NCI-H774 (cell line): Measurements from ENCODE around the gene PLCL1.

Experiments used
- DNase-seq: peaks from one replicate; lab custom pipeline; 2025; lab: John Stamatoyannopoulos, UW

Gene PLCL1

DNA sequence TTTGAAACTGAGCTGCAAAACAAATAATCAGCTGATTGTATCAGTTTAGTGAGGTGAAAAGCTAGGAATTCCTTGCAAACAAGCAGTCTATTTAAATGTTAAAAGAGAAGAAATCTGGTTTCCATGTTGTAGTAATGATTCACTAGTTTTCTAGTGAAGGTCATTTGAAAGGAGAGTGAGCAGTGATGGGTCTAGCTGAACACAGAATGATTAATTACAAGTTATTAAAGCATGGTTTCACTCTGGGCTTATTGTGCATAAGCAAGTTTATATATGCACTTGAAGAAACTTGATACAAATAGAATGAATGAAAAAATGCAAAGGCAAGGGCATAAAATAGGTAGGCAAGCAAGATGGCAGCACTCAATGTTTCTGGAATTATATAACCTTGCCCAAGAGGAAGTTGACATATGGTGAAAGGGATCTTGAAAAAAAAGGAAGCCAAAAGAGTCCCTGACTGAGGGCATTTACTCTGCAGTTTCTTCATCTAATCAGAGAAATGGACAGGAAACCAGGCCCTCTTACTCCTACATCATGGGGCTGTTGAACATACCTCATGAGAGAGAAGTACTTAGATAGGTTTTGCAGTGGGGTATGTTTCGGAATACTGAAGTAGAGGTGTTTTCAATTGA is 53.2 kb downstream of the PLCL1 start:
- no peak for DNase-seq

DNA sequence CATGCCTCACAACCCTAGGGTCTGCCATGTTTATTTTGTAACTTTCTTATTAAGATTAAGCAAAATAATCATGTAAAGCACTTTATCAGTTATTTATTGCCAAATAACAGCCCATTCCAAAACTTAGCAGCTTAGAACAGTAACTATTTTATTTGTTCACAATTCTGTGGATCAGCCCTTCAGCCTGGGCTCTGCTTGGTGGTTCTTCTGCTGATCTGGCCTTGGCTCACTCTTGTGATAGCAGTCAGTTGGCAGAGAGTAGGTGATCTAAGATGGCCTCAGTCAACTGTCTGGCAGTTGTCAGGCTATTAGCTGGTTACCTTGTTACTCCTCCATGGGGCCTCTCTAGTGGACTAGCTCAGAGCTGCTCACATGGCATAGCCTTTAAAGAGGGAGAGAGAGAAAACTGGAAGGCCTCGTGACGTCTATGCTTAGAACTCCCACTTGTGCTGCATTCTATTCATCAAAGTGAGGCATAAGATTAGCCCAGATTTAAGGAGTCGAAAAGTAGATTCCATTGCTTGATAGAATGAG is 54.3 kb downstream of the PLCL1 start:
- no peak for DNase-seq

DNA sequence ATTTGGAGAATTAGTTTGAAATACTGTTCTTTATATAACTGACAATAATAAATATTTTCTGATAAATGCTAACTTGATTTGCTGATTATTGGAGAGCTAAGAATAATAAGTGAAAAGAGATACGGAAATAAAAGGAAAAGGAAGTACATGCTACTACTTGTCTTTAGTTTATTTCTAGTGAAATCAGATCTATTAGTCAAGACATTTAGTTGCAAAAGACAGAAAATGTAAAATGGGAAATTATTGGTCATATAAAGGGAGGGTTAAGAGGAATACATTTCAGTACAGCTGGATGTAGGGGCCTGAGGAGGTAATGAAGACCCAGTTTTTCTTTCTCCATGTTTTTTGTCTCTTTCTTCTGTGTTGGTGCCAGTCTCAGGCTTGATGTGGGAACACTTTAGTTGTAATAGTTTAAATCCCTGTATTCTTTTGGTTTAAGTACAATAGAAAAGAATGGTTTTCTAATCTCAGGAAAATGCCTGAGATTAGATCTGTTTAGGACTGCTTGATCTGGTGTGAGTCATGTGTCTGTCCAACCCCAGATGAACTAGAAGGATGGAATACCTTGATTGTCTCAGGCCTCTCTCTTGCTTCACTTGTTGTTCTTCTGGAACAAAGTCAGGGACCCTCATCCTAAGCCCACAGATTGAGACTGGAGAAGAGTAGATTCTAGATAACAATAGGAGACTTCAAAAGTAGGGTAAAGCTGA is 58.0 kb downstream of the PLCL1 start:
- no peak for DNase-seq

DNA sequence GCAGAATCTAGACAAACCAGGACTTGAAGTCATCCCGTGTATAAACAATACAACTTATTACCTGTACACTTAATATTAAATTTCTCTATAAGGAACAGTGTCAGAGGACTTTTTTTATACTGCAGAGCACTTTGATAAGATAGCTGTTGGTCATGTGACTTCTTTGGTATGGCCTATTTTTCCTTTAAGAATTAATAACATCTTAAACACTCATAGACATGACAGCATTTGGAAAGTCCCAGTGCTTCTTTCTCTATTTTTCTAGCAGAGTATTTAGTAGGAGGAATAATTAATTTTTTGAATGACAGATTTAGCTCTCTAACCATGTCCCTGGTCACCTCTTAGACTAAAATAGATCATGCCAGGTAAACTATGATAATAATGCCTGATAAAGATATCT is 59.4 kb downstream of the PLCL1 start:
- no peak for DNase-seq

DNA sequence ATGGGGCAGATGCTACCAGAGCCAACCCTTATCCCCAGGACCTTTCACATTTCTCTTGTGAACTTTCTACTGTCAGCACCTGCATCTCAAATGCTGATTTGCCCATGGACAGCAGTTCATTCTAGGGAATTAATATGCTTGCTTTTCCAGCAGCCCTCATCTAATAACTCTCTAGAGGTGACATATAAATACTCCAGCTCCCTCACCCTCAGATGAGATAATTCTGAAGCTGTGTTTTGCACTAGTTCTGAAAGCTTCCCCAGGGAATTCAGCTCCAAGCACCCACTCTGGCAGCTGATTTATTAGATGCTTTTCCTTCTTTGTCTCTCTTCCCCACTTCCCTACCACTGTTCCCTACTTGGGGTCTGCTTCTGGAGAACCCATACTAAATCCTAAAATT is 62.1 kb downstream of the PLCL1 start:
- no peak for DNase-seq

DNA sequence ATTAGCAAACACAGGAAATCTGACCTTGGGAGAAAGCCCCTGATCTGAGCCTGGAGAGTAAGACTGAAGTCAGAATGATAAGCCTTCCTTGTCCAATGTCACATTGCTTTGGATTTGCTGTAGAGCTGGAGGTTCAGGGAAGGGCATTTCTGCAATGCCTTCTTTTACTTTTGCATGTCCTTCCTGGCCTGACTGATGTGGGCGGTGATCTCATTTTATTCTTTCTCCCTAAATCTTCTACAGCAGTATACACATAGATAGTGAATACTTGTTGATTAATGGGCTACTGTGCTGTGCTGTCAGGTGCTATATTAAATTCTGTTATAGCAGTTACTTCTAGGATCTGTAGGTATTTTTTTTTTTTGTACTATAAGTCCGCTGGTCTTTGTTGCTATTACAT is 62.6 kb downstream of the PLCL1 start:
- DNase-seq, result no peak

DNA sequence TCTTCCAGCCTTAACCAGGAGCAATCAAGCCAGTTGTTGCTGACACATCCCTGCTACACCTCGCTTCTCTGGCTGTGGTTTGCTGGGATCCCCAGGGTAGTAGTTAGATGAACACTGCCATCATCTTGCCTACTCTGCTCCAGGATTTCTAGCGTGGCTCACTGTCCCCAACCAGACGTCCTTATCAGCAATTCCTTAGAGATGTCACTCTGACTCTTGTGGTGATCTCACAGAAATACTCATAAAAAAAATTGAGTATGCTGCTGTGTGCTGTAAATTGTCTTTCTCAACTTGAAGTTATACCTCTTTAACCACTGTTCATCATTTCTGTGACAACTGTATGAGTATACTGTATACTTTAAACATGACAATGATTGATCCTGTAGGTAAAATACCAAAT is 63.2 kb downstream of the PLCL1 start:
- DNase-seq, result no peak

DNA sequence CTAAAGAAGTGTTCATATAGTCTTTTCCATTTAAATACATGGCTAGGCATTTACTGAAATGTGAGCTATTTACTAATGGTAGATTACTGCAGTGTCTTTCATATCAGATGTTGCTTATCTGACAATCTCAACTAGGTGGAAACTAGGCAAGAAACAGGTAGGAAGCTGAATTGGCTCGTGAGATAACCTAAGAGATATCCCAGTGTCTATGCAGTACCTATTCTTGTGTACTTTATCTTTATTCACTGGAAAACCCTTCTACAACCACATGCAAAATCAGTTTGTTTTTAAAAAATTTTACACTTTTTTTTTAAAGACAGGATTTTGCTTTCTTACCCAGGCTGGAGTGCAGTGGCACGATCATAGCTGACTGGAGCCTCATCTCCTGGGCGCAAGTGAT is 63.8 kb downstream of the PLCL1 start:
- no peak for DNase-seq

DNA sequence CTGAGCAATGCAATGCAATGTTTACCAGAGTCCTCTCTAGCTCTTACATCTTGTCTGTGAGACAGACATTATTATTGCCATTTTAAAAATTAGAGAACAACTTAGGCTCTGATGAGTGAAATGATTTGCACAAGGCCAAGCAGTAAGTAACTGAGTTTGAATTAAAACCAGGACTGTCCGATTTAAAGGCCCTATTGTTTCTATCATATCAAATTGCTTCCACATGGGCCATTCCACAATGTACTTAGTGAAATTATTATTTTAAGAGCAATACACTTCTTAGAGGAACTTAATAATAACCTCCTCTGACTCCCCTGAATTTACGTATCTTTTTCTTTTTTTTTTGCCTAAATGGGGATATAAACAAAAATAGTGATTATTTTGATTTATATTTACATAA is 64.6 kb downstream of the PLCL1 start:
- no peak for DNase-seq

DNA sequence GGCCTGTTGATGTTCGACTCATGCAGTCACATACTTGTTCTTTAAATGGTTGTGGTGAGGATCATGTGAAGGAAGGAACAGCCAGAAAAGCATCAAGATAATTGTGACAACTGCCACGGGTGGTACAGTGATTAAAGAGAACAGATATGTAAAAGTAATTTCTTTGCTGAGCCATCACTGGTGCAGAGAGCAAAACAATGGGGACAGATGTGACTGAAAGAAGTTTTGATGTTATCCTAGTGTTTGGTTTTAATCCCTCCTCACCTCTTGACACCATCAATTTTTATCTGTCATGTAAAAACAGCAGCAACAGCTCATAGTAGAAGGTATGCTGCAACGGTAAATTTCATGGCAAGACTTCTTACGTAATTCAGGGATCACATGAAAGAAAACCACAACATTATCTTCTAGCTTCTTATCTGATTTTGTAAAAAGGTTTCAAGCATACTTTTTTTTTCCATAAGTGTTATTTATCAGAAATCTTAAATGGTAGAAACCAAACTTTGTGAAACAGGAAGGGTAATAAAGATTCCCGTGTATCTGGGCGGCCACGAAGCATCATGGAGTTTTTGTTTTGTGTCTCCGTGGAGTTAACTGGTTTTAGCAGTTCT is 65.2 kb downstream of the PLCL1 start:
- no peak for DNase-seq

DNA sequence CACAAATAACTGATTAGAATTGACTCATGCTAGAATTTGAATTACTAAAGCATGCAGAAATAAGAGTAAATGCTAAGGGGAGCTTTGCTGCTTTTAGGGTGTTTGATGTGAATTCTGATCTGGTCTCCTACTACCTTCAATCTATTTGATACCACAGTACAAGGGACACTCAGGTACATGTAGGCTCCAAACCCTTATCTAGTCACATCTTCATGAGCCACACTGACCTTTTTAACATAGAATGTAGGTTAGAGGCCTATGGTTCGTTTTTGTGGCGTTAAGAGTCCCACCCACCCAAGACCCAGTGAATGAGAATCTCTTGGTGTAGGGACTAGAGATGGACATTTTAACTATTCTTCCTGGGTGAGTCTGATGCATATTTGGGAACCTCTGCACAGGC is 65.7 kb downstream of the PLCL1 start:
- no peak for DNase-seq

DNA sequence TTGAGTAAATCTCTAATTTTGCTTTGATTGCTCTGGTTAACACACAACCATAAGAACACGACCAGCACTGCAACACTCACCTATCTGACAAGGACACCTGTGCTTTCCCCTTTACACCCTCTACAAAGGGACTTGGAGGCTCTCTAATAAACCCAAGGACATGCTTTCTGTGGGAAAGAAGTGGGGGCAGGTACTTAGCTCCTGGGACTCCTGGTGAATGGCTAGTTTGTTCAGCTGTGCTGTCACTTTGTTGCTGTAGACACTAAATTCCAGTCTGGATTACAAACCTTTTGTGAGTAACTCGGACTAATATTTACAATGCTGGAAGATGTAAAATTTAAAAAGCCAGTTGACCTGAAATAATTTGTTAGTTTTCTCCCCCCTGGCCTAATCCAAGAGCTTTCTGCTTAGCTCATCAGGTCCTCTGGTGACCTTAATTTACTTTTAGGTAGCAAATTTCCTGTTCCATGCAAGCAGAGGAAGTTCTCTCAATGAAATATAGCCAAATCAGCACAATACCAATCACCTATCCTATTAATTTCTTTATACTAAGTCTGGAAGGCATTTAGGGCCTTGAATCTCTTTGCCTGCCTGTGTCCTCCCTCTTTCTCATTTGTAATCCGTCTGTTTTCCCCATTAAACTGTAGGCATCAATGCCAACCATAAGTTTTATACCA is 67.5 kb downstream of the PLCL1 start:
- DNase-seq, result peak; percentile 92

DNA sequence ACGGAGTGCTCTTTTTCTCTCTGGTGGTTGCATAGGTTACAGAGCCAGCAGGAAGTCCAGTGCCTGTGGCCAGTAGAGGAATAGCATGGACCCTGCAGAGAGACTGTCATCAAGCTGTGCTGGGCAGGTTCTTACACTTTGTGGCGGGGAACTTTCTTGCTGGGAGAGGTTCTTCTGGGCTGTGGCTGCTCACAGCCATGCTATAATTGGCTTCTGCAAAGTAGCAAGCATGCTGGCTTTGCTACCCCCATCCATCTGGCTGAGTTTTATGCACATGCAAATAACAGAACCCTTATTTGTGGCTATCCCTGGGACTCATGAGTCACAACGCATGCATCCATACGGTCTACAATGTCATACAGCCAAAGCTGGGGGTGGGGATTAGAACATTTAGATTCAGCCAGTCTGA is 68.9 kb downstream of the PLCL1 start:
- peak; percentile 43 for DNase-seq

DNA sequence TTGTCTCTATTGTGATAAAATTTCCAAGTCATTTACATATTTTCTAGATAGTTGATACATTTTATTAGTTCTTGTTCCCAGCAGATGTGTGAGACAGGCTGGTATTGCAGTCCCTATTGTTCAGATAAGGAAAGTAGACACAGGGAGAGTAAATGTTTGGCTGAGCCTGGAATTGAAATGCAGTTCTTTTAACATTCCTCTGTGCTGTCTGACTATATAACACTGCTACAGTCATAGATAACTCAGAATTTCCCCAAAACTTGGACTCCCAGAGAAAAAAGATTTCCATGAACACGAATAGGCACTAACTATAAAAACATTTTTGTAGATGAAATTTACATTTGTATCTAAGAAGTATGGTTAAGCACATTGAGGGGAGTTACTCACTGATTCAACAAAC is 71.4 kb downstream of the PLCL1 start:
- DNase-seq, result peak; percentile 57

DNA sequence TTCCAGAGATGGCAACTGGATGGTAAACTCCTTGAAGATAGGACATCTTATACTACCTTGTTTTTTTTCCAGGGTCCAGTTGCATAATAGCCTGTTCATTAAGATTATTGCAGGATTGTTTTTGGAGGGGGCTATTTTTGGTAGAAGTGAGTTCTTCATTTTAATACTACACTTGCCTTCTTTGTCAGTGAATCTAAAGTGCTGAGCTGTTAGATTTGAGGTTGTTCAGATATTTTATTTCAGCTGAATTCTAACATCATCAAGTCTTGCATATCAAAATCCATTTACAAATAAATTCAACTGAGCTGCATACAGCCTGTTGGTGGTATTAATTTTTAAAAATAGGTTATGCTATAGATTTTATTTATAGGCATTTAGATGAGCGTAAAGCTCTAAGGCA is 72.1 kb downstream of the PLCL1 start:
- DNase-seq, result no peak

DNA sequence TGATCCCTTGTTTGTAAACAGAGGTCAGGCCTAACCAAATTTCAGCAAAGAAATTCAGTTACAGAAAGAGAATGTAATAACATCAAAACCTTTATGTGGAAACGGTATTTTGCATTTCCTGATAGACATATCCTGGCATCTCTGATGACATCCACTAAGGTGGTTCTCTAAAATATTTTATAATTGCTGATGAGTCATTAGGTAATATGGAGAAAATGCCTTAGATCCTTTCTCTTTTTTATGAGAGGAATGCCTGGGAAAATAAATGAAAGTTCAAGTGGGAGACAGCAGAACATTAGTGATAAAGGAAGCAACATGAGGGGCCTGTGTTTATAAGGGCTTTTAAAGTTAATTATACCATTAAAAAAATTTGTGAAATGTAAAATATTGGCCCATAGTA is 72.6 kb downstream of the PLCL1 start:
- no peak for DNase-seq

DNA sequence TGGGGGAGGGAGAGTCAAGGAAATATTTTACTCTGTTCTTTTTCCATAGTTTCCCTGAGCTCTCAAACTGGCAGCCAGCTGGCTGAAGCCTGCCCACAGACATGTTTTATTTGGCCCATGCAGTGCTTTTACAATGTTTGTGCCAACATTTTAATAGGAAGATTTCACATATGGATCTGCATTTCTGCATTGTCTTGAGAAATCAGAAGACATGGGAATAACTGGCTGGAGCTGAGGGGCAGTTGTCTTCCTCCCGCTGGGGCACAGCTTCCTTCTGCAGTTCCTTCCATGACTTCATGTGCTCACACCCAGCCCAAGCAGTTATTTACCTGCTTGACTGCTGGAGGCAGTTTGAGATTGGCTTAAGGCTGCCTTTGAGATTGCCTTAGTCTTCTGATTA is 74.4 kb downstream of the PLCL1 start:
- no peak for DNase-seq

DNA sequence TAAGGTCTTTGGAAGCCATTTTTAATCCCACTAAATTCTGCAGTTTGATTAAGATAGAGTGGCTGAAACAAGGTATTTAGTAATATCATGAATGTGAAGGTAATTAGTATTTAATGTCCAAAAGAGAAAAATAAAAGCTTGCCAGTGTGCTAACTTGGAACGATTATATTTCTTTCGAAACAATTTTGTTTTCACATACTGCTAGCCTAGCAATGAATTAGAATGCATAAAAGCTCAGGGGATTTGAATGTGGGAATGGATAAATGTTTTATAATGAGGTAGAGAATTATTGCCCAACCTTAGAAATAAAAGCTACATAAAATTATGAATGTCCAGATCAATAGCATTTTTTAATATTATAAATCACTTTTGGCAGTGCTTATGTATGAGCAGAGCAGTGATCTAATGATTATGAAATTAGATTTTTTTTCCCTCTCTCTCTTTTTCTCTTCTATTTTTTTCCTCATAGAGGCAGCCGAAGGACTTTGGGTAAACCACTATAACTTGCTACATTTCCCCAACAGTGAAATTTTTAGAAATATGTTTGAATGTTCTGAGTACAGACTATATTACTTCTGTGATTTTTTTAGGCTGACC is 75.5 kb downstream of the PLCL1 start:
- no peak for DNase-seq

DNA sequence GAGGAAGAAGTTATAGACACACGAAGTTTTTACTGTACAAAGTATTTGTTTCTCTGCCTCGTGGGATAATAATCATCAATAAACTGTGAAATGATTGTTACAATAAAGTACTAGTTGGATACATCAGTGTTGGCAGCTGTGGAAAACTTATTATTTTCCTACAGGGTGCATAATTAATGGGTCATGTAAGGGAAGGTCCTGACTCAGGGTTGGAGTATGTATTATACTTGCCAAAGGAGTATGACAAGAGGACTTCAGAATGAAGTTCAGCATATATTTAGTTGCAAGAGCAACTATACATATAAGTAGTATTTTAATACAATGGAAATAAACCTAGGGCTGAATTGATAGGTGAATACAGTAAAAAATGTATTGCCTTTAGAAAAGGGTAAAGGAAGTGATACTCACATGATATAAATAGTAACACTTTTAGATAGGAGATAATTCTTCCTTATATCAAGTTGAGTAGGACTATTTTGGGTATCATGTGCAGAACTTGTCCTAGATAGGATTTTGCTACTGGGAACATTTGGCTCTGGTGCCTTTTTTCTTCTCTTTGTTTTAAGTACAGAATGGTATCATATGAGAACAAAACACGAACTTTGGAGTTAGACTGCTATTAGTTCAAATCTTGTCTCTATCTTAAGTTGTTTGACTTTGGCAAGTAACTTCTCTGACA is 79.1 kb downstream of the PLCL1 start:
- no peak for DNase-seq

DNA sequence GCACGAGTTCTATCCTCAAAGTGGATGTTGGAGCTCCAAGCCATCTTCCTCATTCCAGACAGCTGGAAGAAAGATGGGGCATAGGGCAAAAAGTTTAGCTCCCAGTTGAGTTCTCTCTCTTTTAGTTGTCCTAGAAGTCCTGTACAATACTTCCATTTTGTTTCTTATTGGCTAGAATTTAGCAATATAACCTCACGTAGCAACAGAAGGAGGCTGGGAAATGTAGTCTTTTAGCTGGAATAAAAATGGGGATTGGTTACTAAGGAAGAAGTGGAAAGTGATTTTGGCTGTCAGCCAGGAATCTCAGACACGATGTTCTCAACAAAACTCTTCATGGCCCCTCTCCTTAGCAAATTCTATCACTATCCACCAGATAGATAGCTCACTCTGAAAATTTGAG is 79.9 kb downstream of the PLCL1 start:
- DNase-seq, result no peak

DNA sequence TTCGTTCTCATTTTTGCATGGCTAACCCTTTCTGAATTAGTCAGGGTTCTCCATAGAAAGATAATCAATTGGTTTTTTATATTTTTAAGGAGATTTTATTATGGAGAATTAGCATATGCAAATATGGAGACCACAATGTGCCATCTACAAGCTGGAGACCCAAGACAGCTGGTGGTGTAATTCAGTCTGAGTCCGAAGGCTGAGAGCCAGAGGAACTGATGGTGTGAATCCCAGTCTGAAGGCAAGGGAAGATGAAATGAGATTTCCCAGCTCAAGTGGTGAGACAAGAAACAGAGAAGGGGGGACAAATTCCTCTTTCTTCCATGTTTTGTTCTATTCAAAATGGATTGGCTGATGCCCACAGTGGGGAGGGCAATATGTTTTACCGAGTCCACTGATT is 80.7 kb downstream of the PLCL1 start:
- no peak for DNase-seq

DNA sequence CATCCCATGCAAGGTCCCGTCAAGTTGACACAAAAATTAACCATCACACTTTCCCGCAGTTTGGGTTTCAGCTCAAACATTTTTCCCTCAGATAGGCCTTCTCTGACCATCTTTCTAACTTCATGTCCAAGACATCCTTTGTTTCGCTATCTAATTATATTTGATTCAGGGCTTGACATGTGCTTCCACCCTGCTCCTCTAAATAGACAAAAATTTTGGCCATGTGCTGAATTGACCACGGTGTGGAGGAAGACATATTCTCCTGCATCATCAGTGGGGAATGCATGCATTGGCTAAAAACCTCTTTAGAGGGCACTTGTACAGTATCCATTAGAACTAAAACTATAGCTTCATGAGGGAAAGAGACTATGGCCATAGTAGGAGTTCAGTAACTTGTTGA is 81.2 kb downstream of the PLCL1 start:
- no peak for DNase-seq
